ENCODE results near the gene SLC26A6. TPM values are rescaled to one million over a fixed set of nuclear protein-coding genes. Genes with fewer than 3 reads are reported as not detected.

SLC26A6 gene
- total RNA-seq, 3 donors from 2014 or later (not counting 1 experiment from before 2014, with no cell fraction given) = 25.8 to 37.6 (median 32.3) TPM

DNA sequence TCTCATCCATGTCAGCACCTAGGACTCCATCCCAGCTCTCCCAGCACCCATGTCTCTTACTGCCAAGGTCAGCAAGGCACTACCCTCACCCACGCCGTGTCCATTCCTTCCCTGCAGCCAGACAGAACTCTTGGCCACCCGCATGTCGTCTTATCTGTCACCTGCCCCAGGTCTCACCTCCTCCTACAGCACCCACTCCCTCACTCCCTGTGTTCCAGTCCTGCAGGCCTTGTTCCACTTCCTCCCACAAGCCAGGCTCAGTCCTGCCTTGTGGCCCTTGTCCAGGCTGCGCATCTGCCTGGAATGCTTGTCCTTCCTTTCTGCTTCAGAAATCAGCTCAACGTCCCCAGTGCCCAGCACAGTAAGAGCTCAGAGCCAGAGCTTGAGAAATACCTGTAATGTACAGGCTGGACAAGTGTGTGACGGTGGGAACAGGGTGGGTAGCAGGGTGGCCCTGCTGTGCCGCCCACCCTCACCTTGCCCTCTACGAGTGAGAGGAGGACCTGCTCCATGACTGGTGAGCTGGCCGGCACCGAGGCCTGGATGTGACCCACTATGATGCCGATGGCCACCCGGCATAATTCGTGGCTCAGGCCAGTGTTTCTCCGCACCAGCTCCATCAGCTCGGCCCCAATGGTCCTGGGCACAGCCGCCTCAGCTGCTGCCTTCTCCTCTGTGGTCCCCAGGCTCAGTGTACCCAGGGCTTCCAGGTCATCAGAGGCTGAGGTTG, 45.7 kb upstream of the SLC26A6 start:
- TF ChIP-seq, protein P1, sequence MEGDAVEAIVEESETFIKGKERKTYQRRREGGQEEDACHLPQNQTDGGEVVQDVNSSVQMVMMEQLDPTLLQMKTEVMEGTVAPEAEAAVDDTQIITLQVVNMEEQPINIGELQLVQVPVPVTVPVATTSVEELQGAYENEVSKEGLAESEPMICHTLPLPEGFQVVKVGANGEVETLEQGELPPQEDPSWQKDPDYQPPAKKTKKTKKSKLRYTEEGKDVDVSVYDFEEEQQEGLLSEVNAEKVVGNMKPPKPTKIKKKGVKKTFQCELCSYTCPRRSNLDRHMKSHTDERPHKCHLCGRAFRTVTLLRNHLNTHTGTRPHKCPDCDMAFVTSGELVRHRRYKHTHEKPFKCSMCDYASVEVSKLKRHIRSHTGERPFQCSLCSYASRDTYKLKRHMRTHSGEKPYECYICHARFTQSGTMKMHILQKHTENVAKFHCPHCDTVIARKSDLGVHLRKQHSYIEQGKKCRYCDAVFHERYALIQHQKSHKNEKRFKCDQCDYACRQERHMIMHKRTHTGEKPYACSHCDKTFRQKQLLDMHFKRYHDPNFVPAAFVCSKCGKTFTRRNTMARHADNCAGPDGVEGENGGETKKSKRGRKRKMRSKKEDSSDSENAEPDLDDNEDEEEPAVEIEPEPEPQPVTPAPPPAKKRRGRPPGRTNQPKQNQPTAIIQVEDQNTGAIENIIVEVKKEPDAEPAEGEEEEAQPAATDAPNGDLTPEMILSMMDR (IDR thresholded peaks at IDR 0.05) = no peak
- Mint-ChIP-seq H3K9me3 (no peaks in the 10 kb centered on the region), H3K4me3 (no peak overlapping the region), H3K4me1 (peaks cover 18 to 29% of the 10 kb centered on the region in 2 donors), H3K27me3 (ENCODE audit: low read depth in 2 of 2) (no peaks in the 10 kb centered on the region), H3K27ac (no peak overlapping the region), H3K36me3 (no peaks in the 10 kb centered on the region)
- H3K27me3 ChIP-seq (ENCODE audit: control insufficient read depth, insufficient read depth, low read length) = no peaks in the 10 kb centered on the region
- H3K36me3 ChIP-seq (ENCODE audit: control insufficient read depth, insufficient read depth, low read length) = peaks cover 14% of the 10 kb centered on the region
- WGBS (ENCODE audit: insufficient coverage) = 96% methylated on average over 17 of the region's 17 CpGs
- intact Hi-C loops (cut with micrococcal nuclease) = no loop called here
- no peaks in the 10 kb centered on the region for H3K9me3 ChIP-seq (ENCODE audit: control insufficient read depth, insufficient read depth, low read length)
- H3K4me1 ChIP-seq (ENCODE audit: control insufficient read depth, insufficient read depth, low read length) = peaks cover 26% of the 10 kb centered on the region
- DNase-seq = no peak
- no peak overlapping the region for H3K27ac ChIP-seq (ENCODE audit: low read length)
- H3K4me3 ChIP-seq (ENCODE audit: low read length) = no peak overlapping the region
- ATAC-seq = no peak

DNA sequence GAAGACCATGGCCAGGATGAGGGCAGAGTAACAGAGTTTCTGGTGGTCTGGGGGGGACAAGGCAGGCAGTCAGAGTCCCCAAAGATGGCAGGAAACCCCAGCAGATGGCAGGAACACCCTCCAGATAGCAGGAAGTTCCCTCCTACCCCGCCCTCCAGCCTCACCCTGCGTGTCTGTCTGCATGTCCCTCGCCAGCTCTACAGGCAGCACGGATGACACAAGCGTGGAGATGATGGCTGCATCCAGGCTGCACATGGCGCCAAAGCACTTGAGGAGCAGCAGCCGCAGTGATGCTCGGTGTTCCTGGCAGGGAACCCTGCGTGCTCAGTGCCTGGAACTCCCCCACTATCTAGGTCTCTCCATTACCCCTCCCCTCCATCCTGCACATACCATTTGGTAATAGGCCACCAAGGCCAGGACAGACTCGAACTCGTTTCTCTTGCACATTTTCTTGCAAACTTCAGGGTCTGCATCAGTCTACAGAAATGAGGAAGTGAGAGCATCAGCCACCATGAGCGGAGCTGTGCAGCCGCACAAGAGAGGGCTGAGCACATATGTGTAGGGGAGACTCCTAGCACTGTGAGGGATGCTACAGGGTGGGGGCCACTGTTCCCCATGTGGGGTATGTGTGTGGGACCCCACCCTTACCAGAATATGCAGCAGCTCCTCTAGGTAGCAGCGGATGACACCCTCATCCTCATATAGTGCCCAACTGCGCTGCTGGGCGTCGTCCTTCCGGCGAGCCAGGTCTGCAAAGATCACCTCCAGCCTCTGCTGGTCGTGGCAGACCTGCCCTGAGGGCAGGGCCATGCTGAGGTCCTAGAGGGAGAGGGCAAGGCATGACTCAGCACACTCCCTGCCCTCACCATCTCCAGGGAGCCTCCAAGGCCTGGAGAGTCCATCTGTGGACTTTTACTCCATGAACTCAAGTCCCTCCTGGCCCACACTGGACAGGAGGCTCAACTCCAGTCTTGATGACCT, 44.4 kb upstream of the SLC26A6 start:
- Mint-ChIP-seq H3K36me3 (no peaks in the 10 kb centered on the region), H3K9me3 (no peaks in the 10 kb centered on the region), H3K27ac (no peak overlapping the region), H3K4me1 (peaks cover 11 to 19% of the 10 kb centered on the region in 2 donors), H3K4me3 (no peak overlapping the region), H3K27me3 (ENCODE audit: low read depth in 2 of 2) (no peaks in the 10 kb centered on the region)
- Histone ChIP-seq H3K9me3 (ENCODE audit: control insufficient read depth, insufficient read depth, low read length) (no peaks in the 10 kb centered on the region), H3K27ac (ENCODE audit: low read length) (no peak overlapping the region), H3K4me3 (ENCODE audit: low read length) (no peak overlapping the region), H3K4me1 (ENCODE audit: control insufficient read depth, insufficient read depth, low read length) (peaks cover 18% of the 10 kb centered on the region), H3K36me3 (ENCODE audit: control insufficient read depth, insufficient read depth, low read length) (peaks cover 14% of the 10 kb centered on the region), H3K27me3 (ENCODE audit: control insufficient read depth, insufficient read depth, low read length) (no peaks in the 10 kb centered on the region)
- DNase-seq = no peak
- 81% methylated on average over 20 of the region's 20 CpGs for WGBS (ENCODE audit: insufficient coverage)
- TF ChIP-seq, protein P1 (IDR thresholded peaks at IDR 0.05) = no peak
- ATAC-seq = no peak
- intact Hi-C loops (cut with micrococcal nuclease) = no loop called here

DNA sequence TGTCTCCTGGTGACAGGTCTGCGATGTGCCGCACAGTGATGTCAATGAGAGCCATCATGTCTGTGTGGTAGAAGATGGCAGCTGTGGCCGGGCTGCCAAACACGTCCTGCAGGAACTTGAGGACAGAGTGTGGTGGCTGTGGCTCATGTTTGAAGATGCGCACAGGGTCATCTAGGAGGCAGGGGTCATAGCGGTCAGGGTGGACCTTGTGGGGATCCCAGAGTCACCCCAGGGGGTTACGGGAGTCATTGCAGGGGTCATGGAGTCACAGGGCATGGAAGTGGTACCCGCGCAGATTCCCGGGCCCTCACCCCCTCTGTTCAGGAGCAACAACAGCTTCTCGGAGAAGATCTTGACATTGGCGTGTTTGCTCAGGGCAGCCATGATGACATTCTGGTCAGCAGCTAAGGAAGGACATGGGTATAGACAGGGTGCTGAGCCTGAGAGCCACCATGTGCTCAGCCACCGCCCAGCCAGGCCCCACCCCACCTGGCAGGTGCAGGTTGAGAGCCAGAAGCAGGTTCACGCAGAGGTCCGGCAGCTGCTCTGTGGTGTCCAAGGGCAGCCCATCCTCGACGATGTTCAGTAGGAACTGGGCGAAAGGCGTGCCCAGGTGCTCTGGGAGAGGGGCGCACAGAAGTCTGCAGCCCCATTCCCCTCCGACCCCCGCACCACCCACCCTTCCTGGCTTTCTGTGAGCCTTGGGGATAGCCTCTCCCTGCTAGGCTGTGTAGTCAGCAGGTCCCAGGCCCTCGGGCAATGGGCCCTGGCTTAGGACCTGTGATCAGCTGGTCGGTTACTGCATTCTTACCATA, 43.5 kb upstream of the SLC26A6 start:
- WGBS (ENCODE audit: insufficient coverage) = 94% methylated on average over 24 of the region's 24 CpGs
- no peaks in the 10 kb centered on the region for H3K27me3 Mint-ChIP-seq (ENCODE audit: low read depth in 2 of 2)
- no peak overlapping the region for H3K27ac ChIP-seq (ENCODE audit: low read length)
- TF ChIP-seq, protein P1 (IDR thresholded peaks at IDR 0.05) = no peak
- no peaks in the 10 kb centered on the region for H3K27me3 ChIP-seq (ENCODE audit: control insufficient read depth, insufficient read depth, low read length)
- intact Hi-C loops (cut with micrococcal nuclease) = no loop called here
- H3K36me3 Mint-ChIP-seq = no peaks in the 10 kb centered on the region
- peaks cover 14% of the 10 kb centered on the region for H3K36me3 ChIP-seq (ENCODE audit: control insufficient read depth, insufficient read depth, low read length)
- no peak overlapping the region for H3K4me3 ChIP-seq (ENCODE audit: low read length)
- no peak for ATAC-seq
- no peak for DNase-seq
- H3K9me3 Mint-ChIP-seq = no peaks in the 10 kb centered on the region
- no peak overlapping the region for H3K27ac Mint-ChIP-seq
- no peak overlapping the region for H3K4me3 Mint-ChIP-seq
- H3K4me1 Mint-ChIP-seq = peaks cover 2 to 9% of the 10 kb centered on the region in 2 donors
- H3K9me3 ChIP-seq (ENCODE audit: control insufficient read depth, insufficient read depth, low read length) = no peaks in the 10 kb centered on the region
- peaks cover 10% of the 10 kb centered on the region for H3K4me1 ChIP-seq (ENCODE audit: control insufficient read depth, insufficient read depth, low read length)
